K562 (cell line): ENCODE measurements around the gene KCTD1. TPM values are rescaled to one million over a fixed set of nuclear protein-coding genes. Genes with fewer than 3 reads are reported as not detected.
A peak's percentile ranks its signal among the peaks of the same experiment; 100 is the strongest.

Experiments
- ETV1 ChIP-seq: fragments of 450-650 bp; conservative IDR thresholded peaks from 2 replicates; pipeline ENCODE4 v1.6.1; 2016; ENCODE audit warnings: missing genetic modification characterization, control low read depth, low read depth, missing compliant biosample characterization
- KAT2B ChIP-seq: IDR thresholded peaks from one replicate; pipeline ENCODE4 v1.6.1; 2012; ENCODE audit warnings: low read depth, mild to moderate bottlenecking, control low read depth, inconsistent platforms, low read length, moderate library complexity
- KDM5B ChIP-seq: fragments of 200-600 bp; sonication (generic); IDR thresholded peaks from 2 replicates; pipeline ENCODE4 v1.6.1; 2012; ENCODE audit warnings: low read depth, mild to moderate bottlenecking, moderate library complexity, low read length, control low read depth, inconsistent platforms; ENCODE audit not compliant: insufficient replicate concordance
- NFRKB ChIP-seq: fragments of 450-650 bp; IDR thresholded peaks from 2 replicates; pipeline ENCODE4 v1.6.1; 2016; ENCODE audit warnings: low read depth
- PHTF2 ChIP-seq: fragments of 250-450 bp; sonication (Bioruptor Pico); IDR thresholded peaks from 2 replicates; pipeline ENCODE4 v1.5.0; 2021; ENCODE audit warnings: mild to moderate bottlenecking
- PRMT5 ChIP-seq: sonication (generic); formaldehyde crosslinking; IDR thresholded peaks from 2 replicates; pipeline ENCODE4 v1.5.0; 2020; ENCODE audit warnings: missing genetic modification reagents
- PURB ChIP-seq: sonication (generic); formaldehyde crosslinking; IDR thresholded peaks from 2 replicates; pipeline ENCODE4 v1.9.0; 2021; ENCODE audit warnings: low read depth, mild to moderate bottlenecking, missing genetic modification reagents
- SNIP1 ChIP-seq: fragments of 450-650 bp; IDR thresholded peaks from 2 replicates; pipeline ENCODE4 v1.7.1; 2017; ENCODE audit warnings: low read depth, mild to moderate bottlenecking
- ZNF124 ChIP-seq: sonication (generic); formaldehyde crosslinking; IDR thresholded peaks from 2 replicates; pipeline ENCODE4 v1.8.1; 2022; ENCODE audit warnings: missing genetic modification reagents
- ZNF140 ChIP-seq: fragments of 250-450 bp; sonication (Bioruptor Pico); IDR thresholded peaks from 2 replicates; pipeline ENCODE4 v1.8.0; 2021; ENCODE audit warnings: moderate library complexity, mild to moderate bottlenecking, inconsistent platforms
- ZNF23 ChIP-seq: fragments of 250-450 bp; sonication (Bioruptor Pico); IDR thresholded peaks from 2 replicates; pipeline ENCODE4 v1.4.0; 2020; ENCODE audit warnings: mild to moderate bottlenecking
- ZNF3 ChIP-seq: fragments of 250-450 bp; sonication (Bioruptor Pico); IDR thresholded peaks from 2 replicates; pipeline ENCODE4 v1.5.0; 2021; ENCODE audit warnings: mild to moderate bottlenecking, moderate library complexity
- polyA plus RNA-seq, 8 experiments: library from polyadenylated mRNA; depleted of rRNA in 4 of 8; stranded (reverse) in 5 of 8; unstranded in 3 of 8; fragments of >200 nt; fragmentation: Nextera tagmentation in 2 of 8; fragmentation: Illumina TruSeq in 1 of 8; extraction: Ambion mirVana in 2 of 8; extraction: Trizol in 1 of 8; gene quantifications; 2 replicates each; pipeline versions ENCODE4 v1.2.1 to v1.2.3, GENCODE V29; 2011 to 2014; ENCODE audit warnings: inconsistent platforms in 1 of 8, missing spikeins in 1 of 8
- total RNA-seq, 7 experiments: library from RNA; depleted of rRNA in 6 of 7; stranded (reverse); fragments of >200 nt in 6 of 7; fragmentation: Illumina TruSeq in 2 of 7; extraction: Trizol in 2 of 7; gene quantifications; 2 replicates each; pipeline versions ENCODE4 v1.2.1 to v1.2.3, GENCODE V29; 2011 to 2021; ENCODE audit warnings: low replicate concordance in 1 of 7
- TF ChIP-seq, protein P1 (sequence below): sonication (generic); formaldehyde crosslinking; IDR thresholded peaks from 2 replicates; pipeline ENCODE4 v1.8.1; 2023; ENCODE audit warnings: mild to moderate bottlenecking, missing genetic modification reagents, moderate library complexity
- TF ChIP-seq, protein P2 (sequence below): fragments of 450-650 bp; IDR thresholded peaks from 2 replicates; pipeline ENCODE4 v1.6.1; 2016; ENCODE audit warnings: low read depth
- TF ChIP-seq, protein P3 (sequence below): fragments of 450-650 bp; formaldehyde crosslinking; IDR thresholded peaks from 2 replicates; pipeline ENCODE4 v1.4.0; 2022; ENCODE audit warnings: missing genetic modification characterization
- TF ChIP-seq, protein P4 (sequence below), 2 experiments: IDR thresholded peaks in 1 of 2; conservative IDR thresholded peaks in 1 of 2; 2 replicates each; pipeline ENCODE4 v1.6.1; 2016; ENCODE audit warnings: low read depth in 2 of 2, mild to moderate bottlenecking in 1 of 2, missing compliant biosample characterization in 1 of 2, missing genetic modification characterization in 1 of 2, moderate library complexity in 1 of 2

Gene KCTD1
- total and polyA plus RNA-seq, 9 of the 15 experiments (the other 6 are each of a cell fraction or from before 2014, with no cell fraction given), result not detected

DNA sequence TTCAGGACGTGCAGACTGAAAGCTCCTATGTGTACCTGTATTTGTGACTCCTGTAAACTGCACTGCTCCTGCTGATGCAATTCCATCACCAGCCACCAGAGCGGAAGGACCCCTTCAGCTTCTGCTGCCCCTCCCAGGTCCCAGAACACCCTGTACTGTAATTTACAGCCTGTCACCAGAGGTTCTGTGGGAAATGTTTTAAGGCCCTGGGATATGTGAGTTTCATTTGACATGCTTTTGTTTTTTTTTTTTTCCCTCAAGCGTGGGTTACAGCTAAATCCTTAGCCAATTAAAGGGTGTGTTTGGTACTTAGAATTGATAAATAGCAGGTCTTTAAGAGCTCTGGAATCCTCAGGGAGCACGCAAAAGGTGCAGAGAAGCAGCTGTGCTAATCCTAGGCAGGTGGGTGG is 79.4 kb downstream of the KCTD1 start (continued):
- TF ChIP-seq ZNF140 (no peak), NFRKB (no peak), KAT2B (no peak), SNIP1 (no peak), PURB (no peak), ZNF3 (no peak), ZNF124 (CRISPR knock-in tag) (no peak), KDM5B (no peak), ETV1 (tag) (peak; percentile 41; the same call in 1 of the 2 replicates), PRMT5 (CRISPR knock-in tag) (no peak), PHTF2 (no peak), ZNF23 (no peak)
- TF ChIP-seq, protein P1, sequence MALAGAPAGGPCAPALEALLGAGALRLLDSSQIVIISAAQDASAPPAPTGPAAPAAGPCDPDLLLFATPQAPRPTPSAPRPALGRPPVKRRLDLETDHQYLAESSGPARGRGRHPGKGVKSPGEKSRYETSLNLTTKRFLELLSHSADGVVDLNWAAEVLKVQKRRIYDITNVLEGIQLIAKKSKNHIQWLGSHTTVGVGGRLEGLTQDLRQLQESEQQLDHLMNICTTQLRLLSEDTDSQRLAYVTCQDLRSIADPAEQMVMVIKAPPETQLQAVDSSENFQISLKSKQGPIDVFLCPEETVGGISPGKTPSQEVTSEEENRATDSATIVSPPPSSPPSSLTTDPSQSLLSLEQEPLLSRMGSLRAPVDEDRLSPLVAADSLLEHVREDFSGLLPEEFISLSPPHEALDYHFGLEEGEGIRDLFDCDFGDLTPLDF (CRISPR knock-in tag), result no peak
- TF ChIP-seq, protein P2, sequence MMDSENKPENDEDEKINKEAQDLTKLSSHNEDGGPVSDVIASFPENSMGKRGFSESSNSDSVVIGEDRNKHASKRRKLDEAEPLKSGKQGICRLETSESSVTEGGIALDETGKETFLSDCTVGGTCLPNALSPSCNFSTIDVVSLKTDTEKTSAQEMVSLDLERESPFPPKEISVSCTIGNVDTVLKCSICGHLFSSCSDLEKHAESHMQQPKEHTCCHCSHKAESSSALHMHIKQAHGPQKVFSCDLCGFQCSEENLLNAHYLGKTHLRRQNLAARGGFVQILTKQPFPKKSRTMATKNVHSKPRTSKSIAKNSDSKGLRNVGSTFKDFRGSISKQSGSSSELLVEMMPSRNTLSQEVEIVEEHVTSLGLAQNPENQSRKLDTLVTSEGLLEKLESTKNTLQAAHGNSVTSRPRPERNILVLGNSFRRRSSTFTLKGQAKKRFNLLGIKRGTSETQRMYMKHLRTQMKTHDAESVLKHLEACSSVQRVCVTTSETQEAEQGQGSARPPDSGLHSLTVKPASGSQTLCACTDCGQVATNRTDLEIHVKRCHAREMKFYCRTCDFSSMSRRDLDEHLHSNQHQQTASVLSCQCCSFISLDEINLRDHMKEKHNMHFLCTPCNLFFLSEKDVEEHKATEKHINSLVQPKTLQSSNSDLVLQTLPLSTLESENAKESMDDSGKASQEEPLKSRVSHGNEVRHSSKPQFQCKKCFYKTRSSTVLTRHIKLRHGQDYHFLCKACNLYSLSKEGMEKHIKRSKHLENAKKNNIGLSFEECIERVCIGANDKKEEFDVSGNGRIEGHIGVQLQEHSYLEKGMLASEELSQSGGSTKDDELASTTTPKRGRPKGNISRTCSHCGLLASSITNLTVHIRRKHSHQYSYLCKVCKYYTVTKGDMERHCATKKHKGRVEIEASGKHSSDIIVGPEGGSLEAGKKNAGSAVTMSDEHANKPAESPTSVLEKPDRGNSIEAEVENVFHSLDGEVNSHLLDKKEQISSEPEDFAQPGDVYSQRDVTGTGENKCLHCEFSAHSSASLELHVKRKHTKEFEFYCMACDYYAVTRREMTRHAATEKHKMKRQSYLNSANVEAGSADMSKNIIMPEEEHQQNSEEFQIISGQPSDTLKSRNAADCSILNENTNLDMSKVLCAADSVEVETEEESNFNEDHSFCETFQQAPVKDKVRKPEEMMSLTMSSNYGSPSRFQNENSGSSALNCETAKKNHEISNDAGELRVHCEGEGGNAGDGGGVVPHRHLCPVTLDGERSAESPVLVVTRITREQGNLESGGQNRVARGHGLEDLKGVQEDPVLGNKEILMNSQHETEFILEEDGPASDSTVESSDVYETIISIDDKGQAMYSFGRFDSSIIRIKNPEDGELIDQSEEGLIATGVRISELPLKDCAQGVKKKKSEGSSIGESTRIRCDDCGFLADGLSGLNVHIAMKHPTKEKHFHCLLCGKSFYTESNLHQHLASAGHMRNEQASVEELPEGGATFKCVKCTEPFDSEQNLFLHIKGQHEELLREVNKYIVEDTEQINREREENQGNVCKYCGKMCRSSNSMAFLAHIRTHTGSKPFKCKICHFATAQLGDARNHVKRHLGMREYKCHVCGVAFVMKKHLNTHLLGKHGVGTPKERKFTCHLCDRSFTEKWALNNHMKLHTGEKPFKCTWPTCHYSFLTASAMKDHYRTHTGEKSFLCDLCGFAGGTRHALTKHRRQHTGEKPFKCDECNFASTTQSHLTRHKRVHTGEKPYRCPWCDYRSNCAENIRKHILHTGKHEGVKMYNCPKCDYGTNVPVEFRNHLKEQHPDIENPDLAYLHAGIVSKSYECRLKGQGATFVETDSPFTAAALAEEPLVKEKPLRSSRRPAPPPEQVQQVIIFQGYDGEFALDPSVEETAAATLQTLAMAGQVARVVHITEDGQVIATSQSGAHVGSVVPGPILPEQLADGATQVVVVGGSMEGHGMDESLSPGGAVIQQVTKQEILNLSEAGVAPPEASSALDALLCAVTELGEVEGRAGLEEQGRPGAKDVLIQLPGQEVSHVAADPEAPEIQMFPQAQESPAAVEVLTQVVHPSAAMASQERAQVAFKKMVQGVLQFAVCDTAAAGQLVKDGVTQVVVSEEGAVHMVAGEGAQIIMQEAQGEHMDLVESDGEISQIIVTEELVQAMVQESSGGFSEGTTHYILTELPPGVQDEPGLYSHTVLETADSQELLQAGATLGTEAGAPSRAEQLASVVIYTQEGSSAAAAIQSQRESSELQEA, result no peak
- TF ChIP-seq, protein P3, sequence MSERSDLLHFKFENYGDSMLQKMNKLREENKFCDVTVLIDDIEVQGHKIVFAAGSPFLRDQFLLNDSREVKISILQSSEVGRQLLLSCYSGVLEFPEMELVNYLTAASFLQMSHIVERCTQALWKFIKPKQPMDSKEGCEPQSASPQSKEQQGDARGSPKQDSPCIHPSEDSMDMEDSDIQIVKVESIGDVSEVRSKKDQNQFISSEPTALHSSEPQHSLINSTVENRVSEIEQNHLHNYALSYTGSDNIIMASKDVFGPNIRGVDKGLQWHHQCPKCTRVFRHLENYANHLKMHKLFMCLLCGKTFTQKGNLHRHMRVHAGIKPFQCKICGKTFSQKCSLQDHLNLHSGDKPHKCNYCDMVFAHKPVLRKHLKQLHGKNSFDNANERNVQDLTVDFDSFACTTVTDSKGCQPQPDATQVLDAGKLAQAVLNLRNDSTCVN (CRISPR knock-in tag), result no peak
- TF ChIP-seq, protein P4, sequence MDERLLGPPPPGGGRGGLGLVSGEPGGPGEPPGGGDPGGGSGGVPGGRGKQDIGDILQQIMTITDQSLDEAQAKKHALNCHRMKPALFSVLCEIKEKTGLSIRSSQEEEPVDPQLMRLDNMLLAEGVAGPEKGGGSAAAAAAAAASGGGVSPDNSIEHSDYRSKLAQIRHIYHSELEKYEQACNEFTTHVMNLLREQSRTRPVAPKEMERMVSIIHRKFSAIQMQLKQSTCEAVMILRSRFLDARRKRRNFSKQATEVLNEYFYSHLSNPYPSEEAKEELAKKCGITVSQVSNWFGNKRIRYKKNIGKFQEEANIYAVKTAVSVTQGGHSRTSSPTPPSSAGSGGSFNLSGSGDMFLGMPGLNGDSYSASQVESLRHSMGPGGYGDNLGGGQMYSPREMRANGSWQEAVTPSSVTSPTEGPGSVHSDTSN (CRISPR knock-in tag; IDR thresholded peaks at IDR 0.05; ENCODE audit: low read depth), result no peak
- TF ChIP-seq, protein P4 (tag; conservative IDR thresholded peaks at IDR 0.05; ENCODE audit: low read depth), result peak; percentile 95
